KBM-7 (cell line): ENCODE data around the gene RAET1L.
"Not testable (repeated sequence)": the region's sequence is repeated elsewhere in the genome, so short reads cannot be mapped to it uniquely, and the experiment has no call there.

Source experiments
- DNase-seq: peaks from one replicate; pipeline ENCODE4 v3.0.0-alpha.2; 2015
- in situ Hi-C: fragments of 300-500 bp; cut with MboI; formaldehyde crosslinking; loops from 2 replicates; pipeline ENCODE4 v1.14.3; 2020; ENCODE audit warnings: low sequenced_read_pairs, low pct_unique_long_range_greater_than_20kb, mixed read lengths

Gene RAET1L

GRCh38 chr6:150025201-150025917 lies at the start of gene RAET1L:
Gene RAET1L, minus strand, starts transcription at chr6:150025532. Its CDS starts 61 bp downstream, at chr6:150025471.
- no peak for DNase-seq
- in situ Hi-C loops, result no loop called here

- in situ Hi-C loops, result no loop called here
- DNase-seq, result no peak
Observed at GRCh38 chr6:150075034-150075421, 49.7 kb upstream of the RAET1L start.

- in situ Hi-C loops, DNase-seq: not testable (repeated sequence)
Observed at GRCh38 chr6:150074396-150075033, 49.2 kb upstream of the RAET1L start.

GRCh38 chr6:150072201-150072600 lies 46.9 kb upstream of the RAET1L start:
- in situ Hi-C loops, result no loop called here
- peak; percentile 38 for DNase-seq

GRCh38 chr6:150070236-150070818 lies 45.0 kb upstream of the RAET1L start:
- no peak for DNase-seq
- in situ Hi-C loops, result no loop called here

GRCh38 chr6:150069706-150070105 lies 44.4 kb upstream of the RAET1L start:
- in situ Hi-C loops, result no loop called here
- DNase-seq, result no peak

GRCh38 chr6:150068720-150069648 lies 43.7 kb upstream of the RAET1L start, which contains the start of gene ULBP3:
Gene ULBP3, minus strand, starts transcription at chr6:150069121. Its CDS starts 55 bp downstream, at chr6:150069066.
- peak; percentile 81 for DNase-seq
- in situ Hi-C loops, result no loop called here

- in situ Hi-C loops, result no loop called here
- DNase-seq, result no peak
Observed at GRCh38 chr6:150068151-150068550, 42.8 kb upstream of the RAET1L start.

GRCh38 chr6:150065083-150065482 lies 39.8 kb upstream of the RAET1L start:
- in situ Hi-C loops, result no loop called here
- no peak for DNase-seq

GRCh38 chr6:150063640-150064039 lies 38.3 kb upstream of the RAET1L start:
- DNase-seq, result no peak
- in situ Hi-C loops, result no loop called here

GRCh38 chr6:150059973-150060372 lies 34.6 kb upstream of the RAET1L start:
- in situ Hi-C loops, DNase-seq: not testable (repeated sequence)

- in situ Hi-C loops, result no loop called here
- DNase-seq, result no peak
Observed at GRCh38 chr6:150058986-150059385, 33.7 kb upstream of the RAET1L start.

GRCh38 chr6:150058231-150058792 lies 33.0 kb upstream of the RAET1L start:
- in situ Hi-C loops, result no loop called here
- no peak for DNase-seq

- in situ Hi-C loops, result no loop called here
- no peak for DNase-seq
Observed at GRCh38 chr6:150057501-150057951, 32.2 kb upstream of the RAET1L start.

GRCh38 chr6:150056916-150057315 lies 31.6 kb upstream of the RAET1L start:
- in situ Hi-C loops, result no loop called here
- no peak for DNase-seq

- in situ Hi-C loops, result no loop called here
- DNase-seq, result no peak
Observed at GRCh38 chr6:150056156-150056555, 30.8 kb upstream of the RAET1L start.

GRCh38 chr6:150055131-150055530 lies 29.8 kb upstream of the RAET1L start:
- no peak for DNase-seq
- in situ Hi-C loops, result no loop called here

- in situ Hi-C loops, result no loop called here
Observed at GRCh38 chr6:150053450-150053849, 28.1 kb upstream of the RAET1L start.

GRCh38 chr6:150050846-150051245 lies 25.5 kb upstream of the RAET1L start:
- DNase-seq, result no peak
- in situ Hi-C loops, result no loop called here

More at GRCh38 chr6:150053450-150053849, 28.1 kb upstream of the RAET1L start:
- no peak for DNase-seq
